ENCODE measurements around the gene NOD2.

- TF ChIP-seq CTCF (IDR thresholded peaks at IDR 0.05) (no peak), POLR2A (IDR thresholded peaks at IDR 0.05) (no peak)
These were observed 24.8 kb downstream of the NOD2 start for GRCh38 chr16:50718061-50718760.
